HL-60/S4 treated with phorbol 12-myristate 13-acetate at 8.2 ng/mL for 4 days and 3 days (cell line): Measurements from ENCODE around the gene RNF150.
"Not testable (repeated sequence)": the region's sequence is repeated elsewhere in the genome, so short reads cannot be mapped to it uniquely, and the experiment has no call there.

Experiments used
- in situ Hi-C: fragments of 300-500 bp; cut with MboI; formaldehyde crosslinking; loops from 2 replicates; pipeline ENCODE4 v1.15.0; 2022; ENCODE audit warnings: low sequenced_read_pairs

Gene RNF150

DNA sequence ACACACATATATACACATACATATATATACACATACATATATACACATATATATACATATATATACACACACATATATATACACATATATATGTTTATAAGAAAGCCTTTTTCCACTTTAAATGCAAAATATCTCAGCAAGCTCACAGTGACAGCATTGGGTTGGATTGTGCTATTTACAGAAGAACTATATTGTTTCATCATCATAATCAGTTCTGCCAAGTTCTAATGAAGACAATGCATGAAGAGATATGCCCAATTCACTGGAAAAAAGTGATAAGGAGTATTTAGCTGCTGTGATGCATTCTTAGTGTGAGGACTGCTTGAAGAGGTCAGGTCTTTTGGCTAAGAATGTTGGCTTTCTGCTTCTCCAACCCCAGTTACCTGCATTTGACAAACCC lies 54.4 kb downstream of the RNF150 start:
- in situ Hi-C loops = no loop called here

DNA sequence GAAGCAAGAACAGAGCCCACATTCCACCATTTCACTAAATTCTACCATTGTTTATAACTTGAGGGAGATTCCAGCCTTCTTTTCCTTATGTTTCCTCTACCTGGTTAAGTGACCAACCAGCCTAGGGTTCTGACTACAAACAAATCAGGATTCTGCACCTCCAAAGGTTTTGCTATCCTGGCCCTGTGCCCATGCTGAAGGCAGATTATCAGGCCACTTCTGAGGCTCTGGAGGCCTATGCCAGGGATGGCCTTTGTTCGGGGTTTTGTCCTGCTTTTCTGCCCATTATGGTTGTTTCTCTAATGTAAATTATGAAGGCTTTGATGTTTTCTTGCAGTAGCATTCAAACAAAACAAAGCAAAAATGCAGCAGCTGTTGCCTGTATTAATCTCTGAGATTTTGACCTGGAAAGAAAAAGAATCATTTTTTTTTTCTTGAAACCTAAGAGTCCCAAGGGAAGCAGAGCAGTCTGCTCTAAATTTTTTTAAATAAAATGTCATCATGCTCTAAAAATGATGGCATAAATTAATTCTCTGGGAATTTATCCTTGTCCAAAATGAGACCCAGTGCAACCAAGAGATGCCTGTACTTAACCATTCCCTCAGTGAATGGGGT lies 55.6 kb downstream of the RNF150 start:
- in situ Hi-C loops = no loop called here

GRCh38 chr4:141075553-141075952 lies 57.7 kb downstream of the RNF150 start:
- in situ Hi-C loops = no loop called here

- in situ Hi-C loops = no loop called here
Observed at GRCh38 chr4:141074098-141074878, 59.0 kb downstream of the RNF150 start.

- in situ Hi-C loops = no loop called here
Observed at GRCh38 chr4:141066690-141067089, 66.6 kb downstream of the RNF150 start.

DNA sequence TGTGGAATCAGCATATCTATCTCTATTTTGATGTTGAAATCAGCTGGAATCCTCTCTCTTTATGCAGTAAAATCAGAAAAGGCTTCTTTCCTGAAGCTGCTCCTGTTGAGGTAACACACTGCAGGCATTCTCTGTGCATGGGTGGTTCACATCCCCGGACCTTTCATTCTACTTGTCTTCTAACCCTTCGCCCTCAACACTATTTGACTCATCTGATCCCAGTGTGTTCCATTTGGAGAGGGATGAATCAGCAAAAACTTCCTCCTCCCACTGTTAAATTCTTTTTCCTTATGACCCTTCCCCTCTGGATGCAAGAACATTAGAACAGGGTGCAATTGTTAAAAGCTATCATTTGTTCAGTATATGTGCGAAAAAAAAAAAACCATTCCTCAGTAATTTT lies 67.4 kb downstream of the RNF150 start:
- in situ Hi-C loops = no loop called here

DNA sequence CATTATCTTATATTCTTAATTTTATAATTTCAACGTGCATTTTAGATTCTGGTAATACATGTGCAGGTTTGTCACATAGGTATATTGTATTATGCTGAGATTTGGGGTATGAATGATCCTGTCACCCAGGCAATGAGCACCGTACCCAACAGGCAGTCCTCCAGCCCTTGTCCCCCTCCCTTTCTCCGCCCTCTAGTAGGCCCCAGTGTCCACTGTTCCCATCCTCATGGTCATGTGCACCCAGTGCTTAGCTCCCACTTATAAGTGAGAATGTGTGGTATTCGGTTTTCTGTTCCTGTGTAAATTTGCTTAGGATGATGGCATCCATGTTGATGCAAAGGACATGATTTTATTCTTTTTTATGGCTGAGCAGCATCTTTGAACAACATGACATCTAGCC lies 70.6 kb downstream of the RNF150 start:
- in situ Hi-C loops = no loop called here

DNA sequence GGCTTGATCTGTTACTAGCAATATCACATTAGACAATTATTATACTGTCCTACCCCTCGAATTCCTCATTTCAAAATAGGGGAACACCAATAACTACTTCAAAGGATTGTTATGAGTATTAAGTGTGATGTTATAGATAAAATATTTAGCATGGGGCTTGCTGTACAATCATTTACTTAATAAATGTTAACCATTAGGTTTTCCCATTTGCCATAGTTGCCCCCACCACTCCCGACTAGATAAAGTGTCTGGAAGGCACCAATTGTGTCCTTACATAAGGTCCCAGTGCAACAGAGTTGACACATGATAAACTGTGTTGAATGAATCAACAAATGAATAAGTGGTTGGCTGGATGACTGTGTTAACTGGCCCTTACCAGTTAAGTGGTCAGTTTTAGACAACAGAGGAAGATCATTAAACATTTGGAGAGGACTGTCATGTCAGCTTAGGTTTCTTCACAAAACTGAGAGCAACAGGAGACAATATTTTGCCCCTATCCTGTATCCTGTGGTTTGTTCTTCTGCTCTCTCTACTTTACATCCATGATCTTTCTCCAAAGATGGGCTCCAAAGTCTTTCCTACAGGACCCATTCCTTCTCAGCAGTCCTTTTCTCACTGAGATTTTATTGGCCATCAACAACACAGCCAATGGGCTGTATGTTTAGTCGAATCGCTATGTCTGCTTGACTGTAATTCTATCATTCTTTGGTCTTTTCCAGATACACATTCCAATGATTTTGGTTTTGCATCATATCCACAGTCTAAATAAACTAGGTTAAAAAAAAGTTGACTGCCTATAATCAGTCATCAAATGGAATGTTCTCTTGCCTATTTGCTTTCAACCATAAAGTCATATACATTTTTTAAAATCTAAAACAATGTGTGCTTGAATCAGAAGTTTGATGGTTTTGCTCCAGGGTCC lies 74.4 kb downstream of the RNF150 start:
- in situ Hi-C loops = no loop called here

DNA sequence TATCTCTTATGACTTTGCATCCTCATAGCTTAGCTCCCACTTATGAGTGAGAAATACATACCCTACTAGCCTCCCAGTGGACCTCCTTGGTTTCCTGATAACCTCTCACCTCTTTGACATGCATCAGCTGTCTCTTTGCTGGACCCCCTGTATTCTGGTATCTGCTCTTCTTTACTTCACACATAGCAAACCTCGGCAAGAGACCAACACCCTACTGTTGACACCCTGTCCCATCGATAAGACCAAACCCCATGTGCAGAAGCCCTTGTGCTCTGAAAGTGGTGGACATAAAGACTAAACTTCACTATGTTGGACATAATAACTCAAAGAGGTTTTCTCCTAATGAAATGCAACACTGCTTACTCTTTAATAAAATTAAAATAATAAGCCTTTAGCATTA lies 75.7 kb downstream of the RNF150 start:
- in situ Hi-C loops = no loop called here

- in situ Hi-C loops = no loop called here
Observed at GRCh38 chr4:141056473-141056872, 76.8 kb downstream of the RNF150 start.

- in situ Hi-C loops = no loop called here
Observed at GRCh38 chr4:141054446-141054845, 78.8 kb downstream of the RNF150 start.

- in situ Hi-C loops = not testable (repeated sequence)
Observed at GRCh38 chr4:141050999-141051398, 82.3 kb downstream of the RNF150 start.

GRCh38 chr4:141047228-141047884 lies 85.9 kb downstream of the RNF150 start:
- in situ Hi-C loops = no loop called here

GRCh38 chr4:141046255-141046654 lies 87.0 kb downstream of the RNF150 start:
- in situ Hi-C loops = no loop called here

DNA sequence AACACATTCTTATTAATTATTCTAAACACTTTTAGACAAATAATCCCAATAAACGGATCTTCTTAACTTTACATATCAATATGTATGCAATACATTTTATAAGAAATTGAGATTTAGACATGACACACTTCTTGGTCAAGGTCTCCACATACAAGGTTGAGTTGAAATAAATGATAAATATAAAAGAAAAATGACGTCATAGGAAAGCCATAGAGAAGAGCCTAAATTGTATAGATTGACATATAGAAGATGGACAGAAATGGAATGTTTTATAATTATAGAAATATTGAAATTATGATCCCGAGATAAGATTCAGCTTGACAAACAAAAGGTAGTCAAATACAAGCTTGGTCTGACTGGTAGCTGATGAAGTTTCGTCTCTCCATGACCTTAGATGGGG lies 87.4 kb downstream of the RNF150 start:
- in situ Hi-C loops = no loop called here

- in situ Hi-C loops = no loop called here
Observed at GRCh38 chr4:141041021-141041476, 92.2 kb downstream of the RNF150 start.

DNA sequence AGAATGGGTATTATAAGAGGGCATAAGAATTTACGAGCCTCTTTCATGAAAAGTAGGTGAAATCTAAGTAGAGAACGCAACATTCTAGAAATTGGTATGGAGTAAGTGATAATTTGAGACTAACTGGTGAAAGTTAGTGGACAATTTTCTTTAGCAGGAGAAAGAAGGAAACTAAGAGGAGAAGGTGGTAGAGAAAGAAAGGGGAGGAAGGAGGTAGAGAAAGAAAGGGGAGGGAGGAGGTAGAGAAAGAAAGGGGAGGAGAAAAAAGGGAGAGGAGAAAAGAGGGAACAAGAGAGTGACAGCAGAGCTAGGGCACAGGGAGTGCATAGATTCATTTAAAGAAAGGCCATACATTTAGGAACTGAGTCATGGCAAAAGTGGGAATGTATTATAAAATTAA lies 94.1 kb downstream of the RNF150 start:
- in situ Hi-C loops = no loop called here

GRCh38 chr4:141038428-141038827 lies 94.8 kb downstream of the RNF150 start:
- in situ Hi-C loops = no loop called here

- in situ Hi-C loops = no loop called here
Observed at GRCh38 chr4:141037446-141037845, 95.8 kb downstream of the RNF150 start.

DNA sequence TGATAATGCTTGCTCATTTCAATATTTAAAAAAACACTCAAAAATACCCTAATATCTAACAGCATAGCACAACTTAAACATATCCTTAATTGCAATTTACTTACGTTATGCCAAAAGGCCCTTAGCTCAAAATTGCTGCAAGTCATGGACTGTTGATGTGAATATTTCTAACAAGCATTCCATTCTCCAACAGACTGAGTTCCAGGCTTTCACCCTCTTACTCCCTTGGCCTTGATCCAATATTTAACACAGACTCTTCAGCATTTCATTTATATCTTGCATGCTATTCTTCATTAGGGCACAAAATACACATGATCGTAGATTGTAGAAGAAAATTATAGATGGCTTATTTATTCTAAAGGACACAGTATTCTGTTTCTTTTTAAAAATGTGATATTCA lies 96.5 kb downstream of the RNF150 start:
- in situ Hi-C loops = no loop called here

DNA sequence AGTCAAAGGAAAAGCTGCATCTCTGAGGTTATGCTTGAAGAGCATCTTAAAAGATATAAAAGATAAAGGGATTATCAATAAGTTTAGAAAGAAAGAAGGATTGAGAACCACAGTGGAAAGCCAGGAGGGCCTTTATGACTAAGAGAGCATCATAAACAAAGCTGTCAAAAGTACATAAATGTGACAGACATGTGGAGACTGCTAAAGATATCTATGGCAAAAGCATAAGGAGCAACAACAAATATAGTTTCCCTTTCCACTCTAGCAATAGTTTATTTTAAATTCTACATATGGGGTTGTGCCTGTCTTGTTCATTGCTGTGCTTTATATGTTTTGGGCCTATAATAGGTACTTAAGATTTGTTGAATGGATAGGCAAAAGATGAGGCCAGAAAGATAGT lies 97.3 kb downstream of the RNF150 start:
- in situ Hi-C loops = no loop called here
